NCI-H524 (cell line): ENCODE data around the gene ACACB.
A peak's percentile ranks its signal among the peaks of the same experiment; 100 is the strongest.

ENCODE experiments used
- DNase-seq, 2 experiments: peaks; one replicate each; lab custom pipeline; 2025; lab: John Stamatoyannopoulos, UW

ACACB gene

GRCh38 chr12:109277899-109278762, 161.7 kb downstream of the ACACB start:
- peak; percentile 44 to 61 for DNase-seq

GRCh38 chr12:109278912-109279311, 162.5 kb downstream of the ACACB start:
- no peak for DNase-seq

GRCh38 chr12:109279525-109279924, 163.1 kb downstream of the ACACB start:
- no peak for DNase-seq

GRCh38 chr12:109281452-109281851, 165.1 kb downstream of the ACACB start:
- DNase-seq, result no peak

- DNase-seq, result no peak
Observed at GRCh38 chr12:109284392-109284791, 168.0 kb downstream of the ACACB start.

GRCh38 chr12:109286252-109286651, 169.9 kb downstream of the ACACB start:
- DNase-seq, result peak in 1 of 2 experiments; percentile 10

GRCh38 chr12:109286652-109287051, 170.3 kb downstream of the ACACB start:
- no peak for DNase-seq

- no peak for DNase-seq
Observed at GRCh38 chr12:109287181-109287580, 170.8 kb downstream of the ACACB start.

- DNase-seq, result no peak
Observed at GRCh38 chr12:109287811-109288469, 171.6 kb downstream of the ACACB start.

- DNase-seq, result peak in 1 of 2 experiments; percentile 6
Observed at GRCh38 chr12:109288571-109288970, 172.2 kb downstream of the ACACB start.

GRCh38 chr12:109289004-109289403, 172.6 kb downstream of the ACACB start:
- peak in 1 of 2 experiments; percentile 25 for DNase-seq

GRCh38 chr12:109289551-109289950, 173.2 kb downstream of the ACACB start:
- DNase-seq, result peak; percentile 78 to 91

- peak in 1 of 2 experiments; percentile 11 for DNase-seq
Observed at GRCh38 chr12:109290061-109290460, 173.7 kb downstream of the ACACB start.

- no peak for DNase-seq
Observed at GRCh38 chr12:109291117-109291516, 174.7 kb downstream of the ACACB start.

GRCh38 chr12:109291521-109292341, 175.3 kb downstream of the ACACB start:
- peak; percentile 97 for DNase-seq

GRCh38 chr12:109292342-109292711, 175.9 kb downstream of the ACACB start:
- DNase-seq, result no peak

- DNase-seq, result no peak
Observed at GRCh38 chr12:109293106-109293505, 176.7 kb downstream of the ACACB start.

GRCh38 chr12:109294286-109294796, 178.0 kb downstream of the ACACB start:
- DNase-seq, result no peak

GRCh38 chr12:109295764-109296425, 179.5 kb downstream of the ACACB start:
- no peak for DNase-seq

- DNase-seq, result no peak
Observed at GRCh38 chr12:109296431-109296830, 180.0 kb downstream of the ACACB start.

GRCh38 chr12:109299849-109300248, 183.5 kb downstream of the ACACB start:
- DNase-seq, result no peak
